GM21447 (cell line): ENCODE measurements around the gene NRXN2.
"Not testable (repeated sequence)": the region's sequence is repeated elsewhere in the genome, so short reads cannot be mapped to it uniquely, and the experiment has no call there.

Experiments used
- ATAC-seq: cut with Tn5 transposase; IDR thresholded peaks from one replicate; pipeline ENCODE4 v1.9.1; 2021; ENCODE audit not compliant: unreplicated experiment

The NRXN2 gene

GRCh38 chr11:64569300-64569970, 153.6 kb downstream of the NRXN2 start:
- ATAC-seq = no peak

- ATAC-seq = no peak
Observed at GRCh38 chr11:64568584-64569140, 154.3 kb downstream of the NRXN2 start.

GRCh38 chr11:64568041-64568571, 154.9 kb downstream of the NRXN2 start:
- no peak for ATAC-seq

GRCh38 chr11:64566915-64567891, 155.8 kb downstream of the NRXN2 start:
- no peak for ATAC-seq

- ATAC-seq = no peak
Observed at GRCh38 chr11:64566042-64566914, 156.7 kb downstream of the NRXN2 start.

GRCh38 chr11:64564947-64565889, 157.8 kb downstream of the NRXN2 start:
- no peak for ATAC-seq

GRCh38 chr11:64564419-64564818, 158.6 kb downstream of the NRXN2 start:
- no peak for ATAC-seq

GRCh38 chr11:64563966-64564365, 159.0 kb downstream of the NRXN2 start:
- ATAC-seq = no peak

- no peak for ATAC-seq
Observed at GRCh38 chr11:64562723-64563351, 160.2 kb downstream of the NRXN2 start.

GRCh38 chr11:64561984-64562722, 160.8 kb downstream of the NRXN2 start:
- no peak for ATAC-seq

GRCh38 chr11:64561429-64561828, 161.6 kb downstream of the NRXN2 start:
- ATAC-seq = not testable (repeated sequence)

- no peak for ATAC-seq
Observed at GRCh38 chr11:64560941-64561340, 162.1 kb downstream of the NRXN2 start.

GRCh38 chr11:64560139-64560771, 162.7 kb downstream of the NRXN2 start:
- ATAC-seq = no peak

- ATAC-seq = no peak
Observed at GRCh38 chr11:64559351-64560138, 163.5 kb downstream of the NRXN2 start.

GRCh38 chr11:64558869-64559268, 164.1 kb downstream of the NRXN2 start:
- no peak for ATAC-seq

- ATAC-seq = no peak
Observed at GRCh38 chr11:64558065-64558745, 164.8 kb downstream of the NRXN2 start.
